ENCODE results near the gene MLLT6. TPM values are rescaled to one million over a fixed set of nuclear protein-coding genes. Genes with fewer than 3 reads are reported as not detected.

The MLLT6 gene
- total and polyA plus RNA-seq, 10 donors = 27.3 to 244 (median 143) TPM

GRCh38 chr17:38743556-38744171, 38.6 kb downstream of the MLLT6 start:
- Histone ChIP-seq H3K9me3 (no peaks in the 10 kb centered on the region), H3K27ac (no peak overlapping the region), H3K27me3 (replicated peaks in 1 of 7) (peaks cover 0 to 50% (median 17%) of the 10 kb centered on the region in 7 donors), H3K36me3 (peaks cover 0 to 13% (median 0%) of the 10 kb centered on the region in 6 donors), H3K4me3 (no peak overlapping the region), H3K4me1 (peaks cover 18 to 83% (median 48%) of the 10 kb centered on the region in 6 donors)
- intact Hi-C loops (cut with DNase I; ENCODE audit: low total_unique reads) = no loop called here
- no peak for DNase-seq
- 80 to 92% (median 82%) methylated on average over 4 of the region's 4 CpGs for WGBS, 5 donors
- TF ChIP-seq POLR2AphosphoS5 (IDR thresholded peaks at IDR 0.05) (no peak), CTCF (IDR thresholded peaks at IDR 0.05 in 8 of 11, conservative IDR thresholded peaks at IDR 0.05 in 3 of 11) (no peak), POLR2A (IDR thresholded peaks at IDR 0.05) (no peak)

GRCh38 chr17:38745545-38745944, 40.5 kb downstream of the MLLT6 start:
- Histone ChIP-seq H3K9me3 (no peaks in the 10 kb centered on the region), H3K4me3 (peak overlapping the region in 1 of 8 donors; percentile 86), H3K4me1 (peaks cover 37 to 96% (median 65%) of the 10 kb centered on the region in 6 donors), H3K27me3 (replicated peaks in 1 of 7) (peaks cover 0 to 69% (median 36%) of the 10 kb centered on the region in 7 donors), H3K27ac (no peak overlapping the region), H3K36me3 (no peaks in the 10 kb centered on the region)
- no peak for TF ChIP-seq POLR2AphosphoS5 (IDR thresholded peaks at IDR 0.05)
- TF ChIP-seq CTCF (IDR thresholded peaks at IDR 0.05 in 8 of 11, conservative IDR thresholded peaks at IDR 0.05 in 3 of 11) = no peak
- TF ChIP-seq POLR2A (IDR thresholded peaks at IDR 0.05) = no peak
- no peak for DNase-seq
- 49 to 62% (median 57%) methylated on average over 4 of the region's 4 CpGs for WGBS, 5 donors
- intact Hi-C loops (cut with DNase I; ENCODE audit: low total_unique reads) = no loop called here

- WGBS, 5 donors = 62 to 68% (median 65%) methylated on average over 8 of the region's 8 CpGs
- Histone ChIP-seq H3K9me3 (no peaks in the 10 kb centered on the region), H3K27ac (peak overlapping the region in 4 of 8 donors; percentile 91 to 96 (median 93)), H3K27me3 (replicated peaks in 1 of 7) (peaks cover 0 to 76% (median 41%) of the 10 kb centered on the region in 7 donors), H3K36me3 (no peaks in the 10 kb centered on the region), H3K4me3 (peak overlapping the region in 7 of 8 donors; percentile 54 to 86 (median 58)), H3K4me1 (peaks cover 42 to 96% (median 68%) of the 10 kb centered on the region in 6 donors)
- TF ChIP-seq POLR2A (IDR thresholded peaks at IDR 0.05) = no peak
- no peak for TF ChIP-seq CTCF (IDR thresholded peaks at IDR 0.05 in 8 of 11, conservative IDR thresholded peaks at IDR 0.05 in 3 of 11)
- TF ChIP-seq POLR2AphosphoS5 (IDR thresholded peaks at IDR 0.05) = no peak
- DNase-seq = no peak
- intact Hi-C loops (cut with DNase I; ENCODE audit: low total_unique reads) = no loop called here
These were observed 41.2 kb downstream of the MLLT6 start for GRCh38 chr17:38746004-38746848.
